PFSK-1 (cell line): ENCODE data around the gene CD2BP2.

Experiments used
- SIN3A ChIP-seq: IDR thresholded peaks from 2 replicates; pipeline ENCODE4 v1.6.1; 2012; ENCODE audit warnings: mild to moderate bottlenecking, low read length, moderate library complexity, borderline replicate concordance; ENCODE audit not compliant: insufficient read depth
- TAF1 ChIP-seq: IDR thresholded peaks from 2 replicates; pipeline ENCODE4 v1.6.1; 2012; ENCODE audit warnings: low read length, control low read depth, borderline replicate concordance; ENCODE audit not compliant: insufficient read depth

GRCh38 chr16:30346286-30346685 is 8.8 kb downstream of the CD2BP2 start:
- no peak for TF ChIP-seq TAF1
- no peak for TF ChIP-seq SIN3A
